Transverse colon (tissue), 4 donors: ENCODE data around the gene RBBP5.

Source experiments
- CTCF ChIP-seq, 5 experiments: fragments of 200-600 bp in 3 of 5; fragments of 450-650 bp in 2 of 5; sonication (generic) in 3 of 5; IDR thresholded peaks; 1 replicate in 2 of 5; 2 replicates in 3 of 5; pipeline ENCODE4 v1.5.1; 2016 to 2017; ENCODE audit warnings: antibody characterized with exemption in 5 of 5, inconsistent platforms in 3 of 5, mild to moderate bottlenecking in 2 of 5, moderate library complexity in 1 of 5
- EP300 ChIP-seq: sonication (generic); formaldehyde crosslinking; IDR thresholded peaks from one replicate; pipeline ENCODE4 v1.6.1; 2017; ENCODE audit warnings: antibody characterized with exemption, low read depth
- POLR2A ChIP-seq: fragments of 450-650 bp; IDR thresholded peaks from one replicate; pipeline ENCODE4 v1.6.1; 2016; ENCODE audit warnings: antibody characterized with exemption, mild to moderate bottlenecking, moderate library complexity
- POLR2AphosphoS5 ChIP-seq, 3 donors: sonication (generic); formaldehyde crosslinking; IDR thresholded peaks; one replicate each; pipeline ENCODE4 v1.6.1; 2016; ENCODE audit warnings: antibody characterized with exemption in 3 of 3

DNA sequence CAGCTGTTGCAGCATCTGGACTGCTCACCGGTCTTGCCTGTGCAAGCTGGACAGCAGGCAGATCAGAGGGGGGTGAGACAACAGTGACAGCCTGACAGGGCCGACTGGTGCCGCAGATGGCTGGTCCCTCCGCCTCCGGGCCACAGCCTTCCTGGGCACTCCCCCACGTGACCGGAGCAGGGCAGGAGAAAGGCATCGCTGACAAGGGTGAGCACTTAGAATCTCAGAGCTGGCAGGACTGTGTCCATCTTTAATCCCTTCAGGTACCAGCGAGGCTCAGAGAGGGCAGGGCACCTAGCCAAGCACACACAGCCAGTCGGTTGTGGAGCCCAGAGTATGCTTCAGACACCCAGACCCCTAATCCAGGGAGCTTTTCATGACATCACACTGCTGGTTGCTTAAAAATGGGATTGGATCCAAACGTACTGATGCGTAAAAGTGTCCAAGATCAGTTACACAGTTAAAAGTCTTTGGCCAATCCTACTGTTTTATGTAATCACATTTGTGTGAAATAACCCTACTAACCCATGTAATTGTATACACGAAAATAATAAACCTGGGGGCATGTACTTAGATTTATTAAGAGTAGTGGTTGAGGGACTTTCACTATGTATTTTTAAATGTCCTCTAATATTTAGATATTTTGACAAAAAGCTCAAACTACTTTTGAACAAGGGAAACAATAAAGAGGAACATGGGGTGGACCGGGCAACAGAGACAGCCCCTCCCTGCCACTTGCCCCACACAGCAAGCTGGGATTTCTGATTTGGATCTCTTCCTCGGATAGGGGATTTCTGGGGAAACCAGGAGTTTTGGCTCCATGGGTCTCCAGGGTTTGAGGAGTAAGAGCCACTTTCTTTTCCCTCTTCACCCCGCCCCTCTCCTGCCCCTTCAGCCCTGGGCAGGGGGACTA lies 79.5 kb downstream of the RBBP5 start:
- TF ChIP-seq CTCF (IDR thresholded peaks at IDR 0.05) = no peak
- TF ChIP-seq EP300 = no peak
- TF ChIP-seq POLR2A = no peak
- no peak for TF ChIP-seq POLR2AphosphoS5 (IDR thresholded peaks at IDR 0.05)
